ENCODE measurements around the gene P4HA2. TPM values are rescaled to one million over a fixed set of nuclear protein-coding genes. Genes with fewer than 3 reads are reported as not detected.
A peak's percentile ranks its signal among the peaks of the same experiment; 100 is the strongest.

The P4HA2 gene
- total RNA-seq, 2 experiments from 2014 or later: 2.3 to 2.5 TPM

DNA sequence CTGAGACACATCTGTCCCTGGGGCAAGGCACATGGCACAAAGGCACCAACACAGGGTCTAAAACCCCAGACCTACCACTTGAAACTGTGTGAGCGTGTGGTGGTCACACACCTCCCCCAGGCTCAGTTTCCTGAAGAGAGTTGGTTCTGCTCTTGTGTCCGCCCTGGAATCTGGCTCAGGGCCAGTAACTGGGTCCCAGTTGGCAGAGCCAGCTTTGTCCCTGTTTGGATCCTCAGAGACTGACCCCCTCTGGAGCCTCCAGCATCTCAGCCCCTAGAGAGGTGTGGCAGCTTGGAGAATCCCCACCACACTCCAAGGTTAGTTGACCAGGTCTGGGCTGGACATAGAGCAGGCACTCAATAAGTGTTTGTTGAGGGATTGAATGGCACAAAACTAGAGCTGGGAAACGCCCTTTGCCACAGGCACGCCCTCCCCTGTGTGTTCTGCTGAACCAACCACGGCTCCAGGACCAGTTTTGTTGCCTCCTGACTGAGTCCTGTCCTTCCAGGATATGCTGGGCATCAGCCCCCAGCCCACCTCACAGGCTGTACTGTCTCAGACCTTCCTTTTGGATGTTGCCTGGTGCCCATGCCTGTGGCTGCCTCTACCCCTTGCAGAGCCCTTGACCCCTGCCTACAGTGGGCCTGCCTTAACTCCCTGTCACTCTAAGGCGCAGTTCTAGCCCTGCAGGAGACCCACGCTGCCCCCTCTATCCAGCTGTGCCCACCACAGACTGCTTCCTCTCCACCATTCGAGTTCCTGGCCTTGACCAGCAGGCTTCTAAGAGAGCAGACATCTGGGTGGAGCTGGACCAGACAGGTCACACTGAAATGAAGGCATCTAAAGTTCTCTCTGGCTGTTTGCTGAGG is 26.0 kb upstream of the P4HA2 start:
- peaks cover 14% of the 10 kb centered on the region for H3K27me3 Mint-ChIP-seq
- no peak overlapping the region for H3K27ac Mint-ChIP-seq
- no peaks in the 10 kb centered on the region for H3K36me3 Mint-ChIP-seq (ENCODE audit: low read depth)
- no peaks in the 10 kb centered on the region for H3K4me1 Mint-ChIP-seq
- DNase-seq: no peak
- ChIA-PET CTCF (interaction anchor here (1.1 to 3.1 kb wide), 2 partner anchors 10 to 15 kb away, joined by 4 to 10 read pairs; no protein-coding TSS in a partner anchor), POLR2A (no interaction called here)
- H3K9me3 Mint-ChIP-seq: no peaks in the 10 kb centered on the region
- H3K4me3 Mint-ChIP-seq: no peak overlapping the region

DNA sequence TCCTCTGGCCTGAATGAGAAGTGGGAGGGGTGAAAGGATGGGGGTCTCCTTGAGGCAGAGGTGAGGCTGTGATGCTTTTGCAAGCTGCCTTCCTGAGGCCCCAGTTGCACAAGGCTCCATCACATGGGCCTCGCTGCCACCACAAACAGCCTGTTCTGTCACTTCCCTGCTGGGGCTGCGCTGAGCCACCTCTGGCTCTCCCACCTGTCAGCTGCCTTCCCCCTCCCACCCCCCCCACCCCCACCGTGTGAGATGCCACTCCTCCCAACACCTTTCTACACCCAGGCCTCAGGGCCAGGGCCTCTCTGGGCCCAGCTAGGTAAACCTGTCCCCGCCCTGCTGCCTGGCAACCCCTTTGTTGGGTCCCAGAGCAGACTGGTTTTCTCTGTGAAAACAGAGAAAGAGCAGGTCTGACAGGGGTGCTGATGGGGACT is 25.4 kb upstream of the P4HA2 start:
- CTCF ChIA-PET: interaction anchor here (2.9 to 3.1 kb wide), 2 partner anchors 14 kb away, joined by 10 read pairs; no protein-coding TSS in a partner anchor
- no peaks in the 10 kb centered on the region for H3K9me3 Mint-ChIP-seq
- no peaks in the 10 kb centered on the region for H3K4me1 Mint-ChIP-seq
- DNase-seq: no peak
- no peaks in the 10 kb centered on the region for H3K36me3 Mint-ChIP-seq (ENCODE audit: low read depth)
- no peak overlapping the region for H3K27ac Mint-ChIP-seq
- POLR2A ChIA-PET: no interaction called here
- H3K4me3 Mint-ChIP-seq: no peak overlapping the region
- H3K27me3 Mint-ChIP-seq: peaks cover 14% of the 10 kb centered on the region

DNA sequence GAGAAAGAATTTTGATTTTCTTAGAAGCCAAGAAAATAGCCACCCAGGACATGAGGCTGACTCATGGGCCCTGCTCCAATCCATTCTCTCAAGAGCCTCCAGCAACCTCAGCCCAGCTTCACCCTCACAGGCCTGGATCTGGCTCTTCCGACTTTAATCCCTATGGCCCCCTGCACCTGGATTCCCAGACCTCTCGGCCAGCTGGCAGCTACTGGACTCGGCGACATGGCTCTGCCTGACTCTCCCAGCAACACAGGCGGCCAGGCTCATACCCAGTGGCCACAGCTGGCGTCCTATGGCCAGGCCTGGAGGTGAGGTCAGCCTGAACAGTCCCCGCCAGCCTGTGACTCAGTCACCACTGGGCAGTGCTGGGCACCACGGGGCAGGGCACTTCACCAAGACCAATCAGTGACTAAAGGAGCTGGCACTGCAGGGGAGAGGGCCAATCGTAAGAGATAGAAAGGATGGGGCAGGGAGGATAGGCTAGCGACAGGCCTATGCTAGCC is 23.6 kb upstream of the P4HA2 start:
- Mint-ChIP-seq H3K36me3 (ENCODE audit: low read depth) (no peaks in the 10 kb centered on the region), H3K27me3 (peaks cover 13% of the 10 kb centered on the region), H3K27ac (no peak overlapping the region), H3K9me3 (peaks cover 6% of the 10 kb centered on the region), H3K4me1 (no peaks in the 10 kb centered on the region), H3K4me3 (no peak overlapping the region)
- ChIA-PET CTCF (interaction anchor here (1.6 to 2.9 kb wide), 2 partner anchors 9 to 13 kb away, joined by 8 to 10 read pairs; no protein-coding TSS in a partner anchor), POLR2A (no interaction called here)
- DNase-seq: no peak

DNA sequence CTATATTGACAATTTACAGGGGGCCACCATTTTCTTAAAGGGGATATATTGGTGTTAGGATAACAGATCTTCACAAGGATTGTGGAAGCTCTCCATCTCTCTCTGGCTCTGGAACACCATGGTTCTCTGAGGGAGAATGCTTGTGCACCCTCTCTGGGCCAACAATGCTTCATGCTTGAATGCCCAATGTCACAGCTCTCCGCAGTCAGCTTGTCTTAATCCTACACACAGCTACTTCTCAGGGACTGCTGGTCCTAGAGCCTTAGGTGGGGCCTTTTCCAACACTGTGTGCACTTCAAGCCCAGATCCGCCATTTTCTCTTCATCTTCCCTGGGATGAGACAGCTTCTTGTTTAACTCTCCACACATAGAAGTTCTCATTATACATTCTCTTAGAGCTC is 22.9 kb upstream of the P4HA2 start:
- no peak overlapping the region for H3K4me3 Mint-ChIP-seq
- peaks cover 13% of the 10 kb centered on the region for H3K27me3 Mint-ChIP-seq
- CTCF ChIA-PET: interaction anchor here (0.8 to 2.9 kb wide), 3 partner anchors 10 to 17 kb away, joined by 3 to 10 read pairs (median 8); no protein-coding TSS in a partner anchor
- H3K27ac Mint-ChIP-seq: no peak overlapping the region
- H3K4me1 Mint-ChIP-seq: no peaks in the 10 kb centered on the region
- H3K9me3 Mint-ChIP-seq: peaks cover 11% of the 10 kb centered on the region
- no peak for DNase-seq
- POLR2A ChIA-PET: no interaction called here
- H3K36me3 Mint-ChIP-seq (ENCODE audit: low read depth): no peaks in the 10 kb centered on the region

DNA sequence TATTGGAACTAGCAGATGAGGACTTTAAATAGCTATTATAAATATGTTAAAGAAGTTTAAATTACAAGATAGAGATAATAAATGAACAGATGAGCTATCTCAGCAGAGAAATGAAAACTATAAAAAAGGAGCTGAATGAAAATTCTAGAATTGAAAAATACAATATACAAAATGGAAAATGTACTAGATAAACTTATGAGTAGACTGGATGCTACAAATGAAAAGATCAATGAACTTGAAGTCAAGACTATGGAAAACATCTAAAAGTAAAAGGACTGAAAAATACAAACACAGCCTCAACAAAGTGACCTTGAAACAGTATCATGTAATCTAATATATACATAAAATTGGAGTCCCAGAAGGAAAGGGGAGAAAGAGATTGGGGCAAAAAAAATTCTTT is 19.2 kb upstream of the P4HA2 start:
- Mint-ChIP-seq H3K27me3 (peaks cover 26% of the 10 kb centered on the region), H3K9me3 (peaks cover 24% of the 10 kb centered on the region), H3K4me3 (no peak overlapping the region), H3K4me1 (no peaks in the 10 kb centered on the region), H3K27ac (no peak overlapping the region), H3K36me3 (ENCODE audit: low read depth) (peaks cover 2% of the 10 kb centered on the region)
- ChIA-PET CTCF (interaction anchor here (0.9 to 1.7 kb wide), 5 partner anchors 9 to 182 kb away, joined by 3 to 4 read pairs (median 3); no protein-coding TSS in a partner anchor), POLR2A (no interaction called here)
- no peak for DNase-seq

DNA sequence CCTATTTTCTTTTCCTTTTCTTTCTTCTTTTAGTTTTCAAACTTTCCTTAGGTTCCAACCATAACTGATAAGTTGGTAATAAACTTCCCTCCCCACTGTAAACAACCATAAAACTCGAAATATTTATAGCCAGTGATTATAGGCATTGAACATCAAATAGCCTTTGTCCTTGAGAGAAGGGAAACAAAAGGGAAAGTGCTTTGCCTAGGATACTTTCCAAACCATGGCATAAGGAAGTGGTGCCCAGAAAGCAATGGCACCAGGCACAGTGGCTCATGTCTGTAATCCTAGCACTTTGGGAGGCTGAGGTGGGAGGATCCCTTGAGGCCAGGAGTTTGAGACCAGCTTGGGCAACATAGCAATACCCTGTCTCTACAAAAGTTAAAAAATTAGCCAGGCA is 17.9 kb upstream of the P4HA2 start:
- Mint-ChIP-seq H3K36me3 (ENCODE audit: low read depth) (peaks cover 2% of the 10 kb centered on the region), H3K27me3 (peaks cover 26% of the 10 kb centered on the region), H3K27ac (no peak overlapping the region), H3K9me3 (peaks cover 24% of the 10 kb centered on the region), H3K4me1 (no peaks in the 10 kb centered on the region), H3K4me3 (no peak overlapping the region)
- DNase-seq: no peak
- ChIA-PET CTCF (no interaction called here), POLR2A (no interaction called here)

DNA sequence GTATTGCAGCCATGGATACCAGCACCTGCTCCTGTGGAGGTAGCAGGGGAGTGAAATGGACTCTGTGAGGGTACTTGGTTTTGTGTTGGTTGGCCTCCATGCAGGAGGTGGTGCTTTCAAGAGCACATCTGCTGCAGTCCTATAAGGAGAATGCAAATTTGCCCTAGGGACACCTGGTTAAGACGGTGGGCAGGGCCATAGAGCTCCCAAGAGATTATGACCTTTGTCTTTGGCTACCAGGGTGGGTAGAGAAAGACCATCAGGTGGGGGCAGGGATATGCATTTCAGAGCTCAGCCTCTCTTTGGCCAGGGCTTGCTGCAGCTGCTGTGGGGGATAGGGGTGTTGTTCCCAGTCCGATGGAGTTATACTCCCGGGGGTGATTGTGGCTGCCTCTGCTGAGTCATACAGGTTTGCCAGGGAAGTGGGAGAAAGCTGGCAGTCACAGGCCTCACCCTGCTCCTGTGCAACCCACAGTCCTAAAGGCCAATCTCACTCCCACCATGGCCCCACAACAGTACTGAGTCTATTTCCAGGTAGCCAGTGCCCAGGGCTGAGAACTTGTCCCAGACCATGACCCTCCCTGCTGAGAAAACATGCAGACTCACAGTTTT is 15.8 kb upstream of the P4HA2 start:
- no peak for DNase-seq
- ChIA-PET CTCF (no interaction called here), POLR2A (no interaction called here)
- peaks cover 2% of the 10 kb centered on the region for H3K36me3 Mint-ChIP-seq (ENCODE audit: low read depth)
- peaks cover 23% of the 10 kb centered on the region for H3K27me3 Mint-ChIP-seq
- no peaks in the 10 kb centered on the region for H3K4me1 Mint-ChIP-seq
- no peak overlapping the region for H3K4me3 Mint-ChIP-seq
- H3K9me3 Mint-ChIP-seq: peaks cover 24% of the 10 kb centered on the region
- no peak overlapping the region for H3K27ac Mint-ChIP-seq

DNA sequence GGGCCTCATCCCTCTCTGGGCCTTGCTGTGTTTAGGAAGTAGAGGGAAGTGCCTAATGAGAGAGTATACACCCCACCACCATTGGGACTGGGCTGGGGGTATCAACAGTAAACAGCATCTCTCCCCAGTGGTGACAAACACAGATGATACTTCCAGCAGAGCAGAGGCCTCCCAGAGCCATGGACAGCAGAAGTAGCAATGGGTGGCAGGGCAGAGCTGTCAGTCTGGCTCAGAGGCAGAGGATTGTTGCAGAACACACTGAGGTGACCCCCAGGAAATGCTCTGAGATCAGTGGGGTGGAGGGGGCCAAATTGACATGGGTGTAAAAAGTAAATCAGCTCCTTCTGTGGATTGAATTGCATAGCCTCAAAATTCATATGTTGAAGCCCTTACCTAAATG is 12.1 kb upstream of the P4HA2 start:
- POLR2A ChIA-PET: no interaction called here
- H3K36me3 Mint-ChIP-seq (ENCODE audit: low read depth): peaks cover 2% of the 10 kb centered on the region
- H3K27me3 Mint-ChIP-seq: peaks cover 12% of the 10 kb centered on the region
- H3K9me3 Mint-ChIP-seq: peaks cover 10% of the 10 kb centered on the region
- DNase-seq: no peak
- CTCF ChIA-PET: interaction anchor here (0.6 to 2.3 kb wide), 4 partner anchors 11 to 580 kb away, joined by 3 to 10 read pairs (median 3); no protein-coding TSS in a partner anchor
- no peaks in the 10 kb centered on the region for H3K4me1 Mint-ChIP-seq
- H3K4me3 Mint-ChIP-seq: no peak overlapping the region
- H3K27ac Mint-ChIP-seq: no peak overlapping the region

DNA sequence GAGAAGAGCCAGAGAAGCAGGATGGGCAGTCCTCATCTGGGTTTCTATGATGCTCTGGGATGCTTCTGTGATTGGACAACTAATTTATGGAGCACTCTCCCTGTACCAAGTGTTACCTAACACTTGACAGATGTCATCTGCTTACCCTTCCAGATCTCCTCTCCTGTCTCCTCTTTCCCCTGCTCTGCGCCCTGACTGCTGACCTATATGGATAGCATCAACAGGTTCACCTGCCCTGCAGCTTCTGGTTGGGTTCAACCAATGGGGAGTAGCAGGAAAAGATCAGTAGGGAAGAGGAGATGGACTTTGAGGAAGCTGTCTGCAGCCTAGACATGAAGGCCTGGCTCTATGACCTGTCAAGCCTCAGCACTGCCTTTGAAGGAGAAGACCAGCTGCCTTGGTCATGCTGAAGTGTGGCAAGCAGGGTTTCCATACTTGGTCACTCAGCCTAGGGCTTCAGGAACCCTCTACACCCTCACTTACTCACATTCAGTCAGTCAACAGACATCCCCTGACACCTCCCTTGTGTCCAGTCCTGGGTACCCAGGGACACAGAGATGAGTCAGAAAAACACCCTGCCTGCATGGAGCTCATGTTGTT is 11.3 kb upstream of the P4HA2 start:
- Mint-ChIP-seq H3K27me3 (peaks cover 10% of the 10 kb centered on the region), H3K4me3 (no peak overlapping the region), H3K9me3 (peaks cover 7% of the 10 kb centered on the region), H3K4me1 (no peaks in the 10 kb centered on the region), H3K27ac (no peak overlapping the region), H3K36me3 (ENCODE audit: low read depth) (no peaks in the 10 kb centered on the region)
- ChIA-PET POLR2A (interaction anchor here (0.6 kb wide), 1 partner anchor 11 kb away, joined by 4 read pairs; no protein-coding TSS in a partner anchor), CTCF (interaction anchor here (1.0 to 2.3 kb wide), 17 partner anchors 10 to 581 kb away, joined by 3 to 16 read pairs (median 5); partner anchors contain the start of gene P4HA2)
- DNase-seq: no peak

DNA sequence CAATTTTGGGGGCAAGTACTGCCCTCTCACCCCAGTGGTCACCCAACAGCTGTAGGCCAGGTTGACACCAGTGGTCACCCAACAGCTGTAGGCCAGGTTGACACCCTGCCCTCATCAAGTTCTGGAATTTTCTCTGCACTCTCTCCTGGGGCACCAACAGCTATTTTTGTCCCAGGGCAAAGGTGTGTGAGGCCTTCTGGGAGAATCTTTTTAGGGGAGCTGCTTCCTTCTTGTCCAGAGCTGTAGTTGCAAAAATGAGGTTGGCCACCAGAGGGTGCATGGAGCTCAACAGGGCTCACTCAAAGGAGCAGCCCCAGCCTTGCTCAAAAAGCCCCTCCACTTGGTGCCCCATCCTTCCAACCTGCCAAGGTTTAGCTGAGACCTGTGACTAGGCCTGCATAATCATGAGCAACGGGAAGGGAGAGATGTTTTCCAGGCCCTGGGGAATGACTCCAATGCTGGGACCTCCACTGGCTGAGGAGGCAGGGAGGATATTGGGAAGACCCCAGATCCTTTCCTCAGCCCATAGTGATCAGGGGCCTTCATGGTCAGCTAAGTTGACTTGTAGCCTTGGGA is 10.6 kb upstream of the P4HA2 start:
- DNase-seq: peak; percentile 78
- Mint-ChIP-seq H3K27me3 (peaks cover 6% of the 10 kb centered on the region), H3K4me1 (no peaks in the 10 kb centered on the region), H3K36me3 (ENCODE audit: low read depth) (no peaks in the 10 kb centered on the region), H3K9me3 (peaks cover 4% of the 10 kb centered on the region), H3K4me3 (no peak overlapping the region), H3K27ac (no peak overlapping the region)
- ChIA-PET CTCF (interaction anchor here (0.6 to 2.3 kb wide), 25 partner anchors 8 to 1880 kb away, joined by 3 to 16 read pairs (median 4); partner anchors contain the start of gene P4HA2), POLR2A (interaction anchor here (0.6 kb wide), 1 partner anchor 10 kb away, joined by 4 read pairs; no protein-coding TSS in a partner anchor)

DNA sequence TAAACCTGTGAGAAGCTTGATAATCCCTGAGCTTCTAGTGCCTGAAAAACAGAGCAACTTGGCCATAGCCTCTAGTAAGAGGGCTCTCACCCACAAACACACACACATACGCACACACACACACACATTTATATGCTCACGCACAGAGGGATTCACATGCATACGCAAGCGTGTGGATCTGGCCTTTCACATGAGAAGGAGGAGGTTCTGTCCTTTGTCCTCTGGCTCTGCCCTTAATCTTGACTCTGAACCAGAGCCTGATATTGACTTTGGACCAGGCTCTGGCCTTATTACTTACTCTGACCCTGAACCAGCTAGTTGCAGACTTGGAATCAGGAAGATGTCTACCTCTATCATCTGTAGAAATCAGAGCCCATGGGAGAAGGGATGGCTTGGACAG is 10.0 kb upstream of the P4HA2 start:
- Mint-ChIP-seq H3K4me1 (no peaks in the 10 kb centered on the region), H3K4me3 (no peak overlapping the region), H3K9me3 (peaks cover 4% of the 10 kb centered on the region), H3K27ac (no peak overlapping the region), H3K36me3 (ENCODE audit: low read depth) (no peaks in the 10 kb centered on the region), H3K27me3 (peaks cover 4% of the 10 kb centered on the region)
- ChIA-PET CTCF (interaction anchor here (0.6 to 2.3 kb wide), 26 partner anchors 8 to 1879 kb away, joined by 3 to 16 read pairs (median 4); partner anchors contain the start of gene P4HA2), POLR2A (interaction anchor here (0.6 kb wide), 1 partner anchor 47 kb away, joined by 3 read pairs; no protein-coding TSS in a partner anchor)
- no peak for DNase-seq

DNA sequence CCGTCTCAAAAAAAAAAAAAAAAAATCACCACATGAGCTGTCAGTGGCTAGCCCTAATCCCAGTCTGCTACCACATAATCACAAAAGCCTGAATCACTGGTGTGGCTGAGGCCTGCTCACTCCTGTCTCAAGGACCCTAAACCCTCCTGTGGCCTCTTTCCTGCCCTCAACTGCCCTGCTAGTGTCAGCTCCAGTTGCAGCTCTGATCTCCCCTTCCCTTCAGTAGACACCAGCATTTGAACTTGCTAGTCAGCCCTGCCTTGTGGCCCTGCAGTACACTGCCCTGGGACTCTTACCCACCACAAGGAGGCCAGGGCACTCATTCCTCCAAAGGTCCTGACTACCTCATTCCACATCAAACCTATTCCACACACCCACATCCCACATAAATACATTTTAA is 9.5 kb upstream of the P4HA2 start:
- Mint-ChIP-seq H3K36me3 (ENCODE audit: low read depth) (no peaks in the 10 kb centered on the region), H3K4me3 (no peak overlapping the region), H3K9me3 (peaks cover 3% of the 10 kb centered on the region), H3K4me1 (no peaks in the 10 kb centered on the region), H3K27ac (no peak overlapping the region), H3K27me3 (peaks cover 3% of the 10 kb centered on the region)
- no peak for DNase-seq
- CTCF ChIA-PET: interaction anchor here (0.6 to 1.9 kb wide), 12 partner anchors 8 to 284 kb away, joined by 3 to 8 read pairs (median 4); partner anchors contain the start of gene P4HA2
- POLR2A ChIA-PET: interaction anchor here (0.6 kb wide), 1 partner anchor 47 kb away, joined by 3 read pairs; no protein-coding TSS in a partner anchor

Data from activated CD4-positive, alpha-beta T cell treated with anti-CD3 and anti-CD28 coated beads, Interleukin-2, amount 10 ng/mL, durations not matched to agents 7 days and 5 days (primary cell).